Left lung (tissue), 10 donors: ENCODE measurements around the gene CACNA1A. TPM values are rescaled to one million over a fixed set of nuclear protein-coding genes. Genes with fewer than 3 reads are reported as not detected.
"Not testable (repeated sequence)": the region's sequence is repeated elsewhere in the genome, so short reads cannot be mapped to it uniquely, and the experiment has no call there.

Experiments used
- ATAC-seq: fragments of 200-7000 bp; cut with Tn5 transposase; one replicate; pipeline ENCODE4 v1.9.1; 2020; ENCODE audit warnings: moderate library complexity
- DNase-seq, 4 donors: peaks; one replicate each; pipeline ENCODE4 v3.0.0-alpha.2; 2013 to 2020
- H3K27ac ChIP-seq, 2 donors: fragments of 200-600 bp; sonication (generic) in 1 of 2; one replicate each; pipeline versions ENCODE4 v1.5.0 to v1.8.0; 2020 to 2021
- H3K27me3 ChIP-seq, 2 donors: fragments of 200-600 bp; sonication (generic) in 1 of 2; one replicate each; pipeline versions ENCODE4 v1.5.0 to v1.8.0; 2020 to 2021
- H3K36me3 ChIP-seq, 2 donors: fragments of 200-600 bp; sonication (generic) in 1 of 2; one replicate each; pipeline versions ENCODE4 v1.5.0 to v1.8.0; 2020 to 2021
- H3K4me1 ChIP-seq, 2 donors: fragments of 200-600 bp; one replicate each; pipeline ENCODE4 v1.8.0; 2021
- H3K4me3 ChIP-seq, 2 donors: fragments of 200-600 bp; sonication (generic) in 1 of 2; one replicate each; pipeline versions ENCODE4 v1.5.0 to v1.8.0; 2020 to 2021; ENCODE audit warnings: mild to moderate bottlenecking in 1 of 2
- H3K9me3 ChIP-seq, 2 donors: fragments of 200-600 bp; sonication (generic) in 1 of 2; one replicate each; pipeline versions ENCODE4 v1.5.0 to v1.8.0; 2020 to 2021
- CTCF ChIP-seq, 2 donors: fragments of 200-600 bp; sonication (generic) in 1 of 2; IDR thresholded peaks; one replicate each; pipeline versions ENCODE4 v1.5.0 to v1.8.0; 2021; ENCODE audit warnings: antibody characterized with exemption in 2 of 2
- intact Hi-C, 2 donors: fragments of 100-400 bp; cut with DNase I; formaldehyde crosslinking; loops; one replicate each; pipeline versions ENCODE4 v1.11.2 to v1.14.2; 2022
- polyA plus RNA-seq, 6 donors: library from polyadenylated mRNA; unstranded; fragments of 120-200 nt; gene quantifications; one replicate each; pipeline ENCODE4 v1.2.1, GENCODE V29; 2013; ENCODE audit not compliant: insufficient read length in 6 of 6
- total RNA-seq, 2 donors: library from RNA; stranded (reverse); fragmentation: NEBNext Ultra II Directional; extraction: Animal tissue kit (Norgen Biotek cat#: 25700); gene quantifications; one replicate each; pipeline ENCODE4 v1.2.1, GENCODE V29; 2021
- donor health status: DM: no; HTN: yes; CAD: no.
- donor health status: DM: no; HTN: no; CAD: no.

Gene CACNA1A
- total and polyA plus RNA-seq, 8 donors = 0.20 to 5.4 (median 3.9) TPM

- Histone ChIP-seq H3K27me3 (no peaks in the 10 kb centered on the region), H3K4me1 (peaks cover 0 to 14% of the 10 kb centered on the region in 2 donors), H3K27ac (no peak overlapping the region), H3K9me3 (no peaks in the 10 kb centered on the region), H3K4me3 (no peak overlapping the region), H3K36me3 (no peaks in the 10 kb centered on the region)
- ATAC-seq (peak; percentile 66), DNase-seq (no peak)
- TF ChIP-seq CTCF (IDR thresholded peaks at IDR 0.05) = no peak
- intact Hi-C loops = loop anchor here in 1 of 2 donors (10.0 kb wide), 1 partner anchor 69 kb away; no protein-coding TSS in a partner anchor
Measured at GRCh38 chr19:13195678-13196077, 310.6 kb downstream of the CACNA1A start.

GRCh38 chr19:13190781-13191540 is 315.3 kb downstream of the CACNA1A start:
- intact Hi-C loops = loop anchor here in 1 of 2 donors (10.0 kb wide), 1 partner anchor 74 kb away; no protein-coding TSS in a partner anchor

GRCh38 chr19:13189600-13189999 is 316.7 kb downstream of the CACNA1A start:
- Histone ChIP-seq H3K36me3 (no peaks in the 10 kb centered on the region), H3K4me1 (peaks cover 0 to 11% of the 10 kb centered on the region in 2 donors), H3K27ac (no peak overlapping the region), H3K9me3 (no peaks in the 10 kb centered on the region), H3K27me3 (no peaks in the 10 kb centered on the region), H3K4me3 (no peak overlapping the region)
- no peak for ATAC-seq
- DNase-seq = no peak
- no peak for TF ChIP-seq CTCF (IDR thresholded peaks at IDR 0.05)
- intact Hi-C loops = no loop called here

More at GRCh38 chr19:13190781-13191540, 315.3 kb downstream of the CACNA1A start:
- ATAC-seq (no peak), DNase-seq (no peak)
- no peaks in the 10 kb centered on the region for H3K27me3 ChIP-seq
- H3K27ac ChIP-seq = no peak overlapping the region
- H3K4me1 ChIP-seq = peaks cover 0 to 14% of the 10 kb centered on the region in 2 donors
- H3K36me3 ChIP-seq = no peaks in the 10 kb centered on the region
- no peaks in the 10 kb centered on the region for H3K9me3 ChIP-seq
- TF ChIP-seq CTCF (IDR thresholded peaks at IDR 0.05) = no peak
- no peak overlapping the region for H3K4me3 ChIP-seq

DNA sequence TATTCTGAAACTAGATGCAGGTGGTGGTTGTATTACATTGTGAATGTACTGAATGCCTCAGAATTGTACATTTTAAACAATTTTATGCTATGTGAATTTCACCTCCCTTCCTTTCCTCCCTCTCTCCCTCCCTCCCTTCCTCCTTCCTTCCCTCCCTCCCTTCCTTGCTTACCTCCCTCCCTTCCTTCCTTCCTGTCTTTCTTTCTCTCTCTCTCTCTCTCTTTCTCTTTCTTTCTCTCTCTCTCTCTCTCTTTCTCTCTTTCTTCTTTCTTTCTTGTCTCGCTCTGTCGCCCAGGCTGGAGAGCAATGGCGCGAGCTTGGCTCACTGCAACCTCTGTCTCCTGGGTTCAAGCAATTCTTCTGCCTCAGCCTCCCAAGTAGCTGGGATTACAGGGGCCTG is 318.9 kb downstream of the CACNA1A start:
- no peak overlapping the region for H3K4me3 ChIP-seq
- ATAC-seq = no peak
- TF ChIP-seq CTCF (IDR thresholded peaks at IDR 0.05) = no peak
- H3K9me3 ChIP-seq = no peaks in the 10 kb centered on the region
- no peak overlapping the region for H3K27ac ChIP-seq
- peaks cover 0 to under 1% of the 10 kb centered on the region in 2 donors for H3K4me1 ChIP-seq
- H3K27me3 ChIP-seq = no peaks in the 10 kb centered on the region
- no peak for DNase-seq
- no peaks in the 10 kb centered on the region for H3K36me3 ChIP-seq
- intact Hi-C loops = no loop called here

DNA sequence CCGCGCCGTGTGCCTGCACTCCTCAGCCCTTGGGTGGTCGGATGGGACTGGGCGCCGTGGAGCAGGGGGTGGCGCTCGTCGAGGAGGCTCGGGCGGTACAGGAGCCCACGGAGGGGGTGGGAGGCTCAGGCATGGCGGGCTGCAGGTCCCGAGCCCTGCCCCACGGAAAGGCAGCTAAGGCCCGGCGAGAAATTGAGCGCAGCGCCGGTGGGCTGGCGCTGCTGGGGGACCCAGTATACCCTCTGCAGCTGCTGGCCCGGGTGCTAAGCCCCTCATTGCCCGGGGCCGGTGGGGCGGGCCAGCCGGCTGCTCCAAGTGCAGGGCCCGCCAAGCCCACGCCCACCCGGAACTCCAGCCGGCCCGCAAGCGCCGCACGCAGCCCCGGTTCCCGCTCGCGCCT is 319.6 kb downstream of the CACNA1A start:
- H3K9me3 ChIP-seq, H3K27me3 ChIP-seq, ATAC-seq, DNase-seq, H3K4me1 ChIP-seq, H3K4me3 ChIP-seq, H3K27ac ChIP-seq, intact Hi-C loops, H3K36me3 ChIP-seq: not testable (repeated sequence)

GRCh38 chr19:13185763-13186657 is 320.3 kb downstream of the CACNA1A start:
- DNase-seq, H3K27ac ChIP-seq, H3K27me3 ChIP-seq, H3K9me3 ChIP-seq, H3K36me3 ChIP-seq, ATAC-seq, intact Hi-C loops, H3K4me3 ChIP-seq: not testable (repeated sequence)
- H3K4me1 ChIP-seq = peaks cover 6 to 11% of the 10 kb centered on the region in 2 donors

- H3K27me3 ChIP-seq, ATAC-seq, H3K4me3 ChIP-seq, H3K9me3 ChIP-seq, H3K27ac ChIP-seq, intact Hi-C loops, DNase-seq, H3K36me3 ChIP-seq: not testable (repeated sequence)
- peaks cover 6 to 11% of the 10 kb centered on the region in 2 donors for H3K4me1 ChIP-seq
Measured at GRCh38 chr19:13184926-13185325, 321.4 kb downstream of the CACNA1A start.
